HG02623 (cell line): Measurements from ENCODE around the gene TFAP2C.
"Not testable (repeated sequence)": the region's sequence is repeated elsewhere in the genome, so short reads cannot be mapped to it uniquely, and the experiment has no call there.

ENCODE experiments used
- ATAC-seq: cut with Tn5 transposase; IDR thresholded peaks from one replicate; pipeline ENCODE4 v1.9.1; 2021; ENCODE audit warnings: moderate library complexity; ENCODE audit not compliant: unreplicated experiment

TFAP2C gene

DNA sequence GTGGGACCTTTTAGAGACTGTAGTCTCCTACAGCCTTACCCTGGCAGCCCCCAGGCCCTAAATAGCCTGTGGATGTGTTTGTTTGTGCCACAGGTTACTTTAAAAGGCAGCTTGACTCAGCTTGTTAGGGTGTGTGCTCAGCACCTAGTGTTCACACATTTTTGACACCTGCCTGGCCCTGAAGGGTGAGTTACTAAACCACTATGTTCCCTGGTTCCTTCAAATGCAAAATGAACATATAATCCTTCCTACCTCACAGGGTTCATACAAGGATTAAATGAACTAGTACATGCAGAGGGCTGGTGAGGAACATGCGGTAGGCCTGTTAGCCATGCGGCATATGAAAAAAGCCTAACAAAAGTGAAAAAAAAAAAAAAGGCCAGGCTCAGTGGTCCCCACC, 14.9 kb upstream of the TFAP2C start:
- ATAC-seq = no peak

DNA sequence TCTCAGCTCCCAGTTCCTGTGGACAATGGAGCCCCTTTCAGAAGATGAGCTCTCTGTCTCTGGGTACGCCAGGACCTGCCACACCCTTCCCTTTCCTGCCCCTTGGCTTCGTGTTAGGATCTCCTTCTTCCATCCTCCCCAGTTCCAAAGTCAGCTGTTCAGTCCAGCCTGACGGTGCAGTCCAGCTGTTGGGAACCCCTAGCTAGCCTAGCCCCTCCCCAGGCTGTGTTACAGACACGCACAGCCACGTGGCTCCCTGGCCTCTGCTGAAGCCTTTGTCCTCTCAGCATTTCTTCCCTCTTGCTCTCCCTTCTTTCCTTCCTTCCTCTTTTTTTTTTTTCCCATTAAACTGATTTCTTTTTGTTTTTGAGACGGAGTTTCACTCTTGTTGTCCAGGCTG, 12.4 kb upstream of the TFAP2C start:
- no peak for ATAC-seq

DNA sequence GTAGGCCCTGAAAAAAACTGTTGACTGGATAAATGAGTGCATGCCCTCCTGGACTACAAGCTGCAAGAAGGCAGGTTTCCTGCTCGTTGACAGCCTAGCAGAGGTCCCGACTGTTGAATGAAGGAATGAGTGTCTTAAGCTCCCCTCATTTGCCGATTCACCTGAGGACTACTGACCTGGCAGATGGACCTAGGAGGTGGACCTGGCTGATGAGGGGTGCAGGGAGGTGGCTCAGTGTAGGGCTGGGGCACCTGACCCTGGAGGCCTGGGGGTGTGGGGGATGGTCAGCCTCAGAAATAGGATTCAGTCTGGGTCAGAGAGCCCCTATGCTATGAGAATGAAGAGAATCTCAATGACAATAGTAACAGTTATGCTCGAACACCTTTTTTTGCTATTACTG, 11.6 kb upstream of the TFAP2C start:
- no peak for ATAC-seq

DNA sequence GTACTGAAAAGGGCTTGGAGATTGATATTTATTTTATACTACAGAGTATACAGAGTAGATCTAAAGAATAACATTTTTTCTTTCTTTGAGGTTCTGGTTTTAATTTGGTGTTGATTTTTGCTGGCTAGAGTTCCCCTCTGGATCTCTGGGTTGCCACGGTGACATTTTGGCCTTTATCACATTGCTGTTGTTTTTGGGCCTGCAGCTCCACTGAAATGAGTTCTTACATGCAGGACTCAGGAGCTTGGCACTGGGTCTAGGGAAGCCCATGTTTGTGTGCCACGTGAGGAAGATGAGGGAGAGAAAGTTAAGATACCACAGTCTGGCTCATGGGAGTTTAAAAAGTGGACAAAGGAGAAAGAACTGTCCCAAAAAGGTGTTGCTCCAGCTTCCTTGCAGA, 7.4 kb upstream of the TFAP2C start:
- no peak for ATAC-seq

DNA sequence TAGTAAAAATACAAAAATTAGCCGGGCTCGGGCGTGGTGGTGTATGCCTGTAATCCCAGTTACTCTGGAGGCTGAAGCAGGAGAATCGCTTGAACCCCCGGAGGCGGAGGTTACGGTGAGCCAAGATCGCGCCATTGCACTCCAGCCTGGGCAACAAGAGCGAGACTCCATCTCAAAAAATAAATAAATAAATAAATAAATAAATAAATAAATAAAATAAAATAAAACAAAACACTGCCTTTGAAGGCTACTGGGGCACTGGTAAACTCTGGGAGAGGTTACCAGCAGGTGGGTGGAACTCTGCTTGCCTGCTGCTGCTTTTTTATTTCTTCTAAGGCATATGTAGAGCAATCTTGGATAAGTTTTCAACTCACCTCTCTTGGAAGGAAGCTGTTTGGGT, 5.2 kb upstream of the TFAP2C start:
- ATAC-seq = not testable (repeated sequence)

DNA sequence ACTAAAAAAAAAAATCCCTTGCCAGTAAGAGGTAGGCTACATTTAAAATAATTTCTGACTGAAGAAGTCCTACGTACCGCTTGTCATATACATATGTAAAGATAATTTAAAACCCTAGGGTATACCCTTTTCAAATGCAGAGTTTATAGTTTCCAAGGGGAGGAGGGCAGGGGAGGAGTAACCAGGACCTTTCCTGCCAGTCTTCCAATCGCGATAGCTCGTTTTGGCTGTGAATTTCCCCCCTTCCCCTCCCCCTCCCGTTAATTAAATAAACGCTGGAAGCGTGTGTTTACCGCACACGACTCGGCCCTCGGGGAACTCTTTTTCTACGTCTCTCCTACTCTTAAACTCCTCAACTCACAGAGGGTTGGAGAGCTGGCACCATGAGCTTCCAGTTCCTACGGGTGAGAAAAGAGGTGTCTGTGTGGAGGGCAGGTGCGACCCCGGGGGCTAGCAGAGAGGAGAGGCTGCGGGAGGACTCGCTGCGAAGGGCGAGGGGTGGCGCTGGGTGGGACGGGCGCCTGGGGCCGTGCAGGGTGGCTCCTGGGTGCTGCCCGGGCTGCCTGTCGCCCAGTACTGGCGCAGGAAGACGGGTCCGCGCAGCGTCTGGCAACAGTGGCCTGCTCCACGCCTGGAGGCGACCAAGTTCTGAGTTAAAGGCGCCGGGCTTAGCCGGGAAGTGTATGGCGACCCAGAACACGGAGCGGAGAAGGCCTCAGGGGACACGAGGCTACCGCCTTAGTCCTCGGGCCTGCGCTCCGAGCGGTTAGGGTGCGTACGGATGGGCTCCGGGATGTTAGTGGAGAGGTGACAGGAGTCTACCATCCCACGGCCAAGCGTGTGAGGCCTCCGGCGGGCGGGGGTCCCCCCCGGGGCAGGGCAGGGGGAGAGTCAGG, 4.1 kb upstream of the TFAP2C start:
- ATAC-seq = no peak

DNA sequence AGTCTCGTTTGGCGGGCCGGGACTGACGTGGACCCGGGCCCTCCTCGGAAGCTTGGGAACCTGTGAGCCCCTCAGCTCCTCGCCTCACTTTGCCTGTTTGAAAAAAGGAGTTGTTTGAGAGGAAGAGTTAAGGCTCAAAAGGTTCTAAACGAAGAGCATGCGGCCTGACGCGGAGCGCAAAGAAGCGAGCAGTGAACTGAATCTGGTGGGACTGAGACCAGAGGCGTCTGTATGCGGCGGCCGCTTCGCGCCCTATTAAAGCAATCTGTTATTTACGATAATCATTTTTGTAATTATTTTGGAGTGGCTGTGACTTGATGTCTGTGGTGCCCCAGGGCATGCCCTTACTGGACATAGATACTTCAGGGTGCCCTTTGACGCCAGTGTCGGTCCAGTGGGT, 3.3 kb upstream of the TFAP2C start:
- no peak for ATAC-seq

DNA sequence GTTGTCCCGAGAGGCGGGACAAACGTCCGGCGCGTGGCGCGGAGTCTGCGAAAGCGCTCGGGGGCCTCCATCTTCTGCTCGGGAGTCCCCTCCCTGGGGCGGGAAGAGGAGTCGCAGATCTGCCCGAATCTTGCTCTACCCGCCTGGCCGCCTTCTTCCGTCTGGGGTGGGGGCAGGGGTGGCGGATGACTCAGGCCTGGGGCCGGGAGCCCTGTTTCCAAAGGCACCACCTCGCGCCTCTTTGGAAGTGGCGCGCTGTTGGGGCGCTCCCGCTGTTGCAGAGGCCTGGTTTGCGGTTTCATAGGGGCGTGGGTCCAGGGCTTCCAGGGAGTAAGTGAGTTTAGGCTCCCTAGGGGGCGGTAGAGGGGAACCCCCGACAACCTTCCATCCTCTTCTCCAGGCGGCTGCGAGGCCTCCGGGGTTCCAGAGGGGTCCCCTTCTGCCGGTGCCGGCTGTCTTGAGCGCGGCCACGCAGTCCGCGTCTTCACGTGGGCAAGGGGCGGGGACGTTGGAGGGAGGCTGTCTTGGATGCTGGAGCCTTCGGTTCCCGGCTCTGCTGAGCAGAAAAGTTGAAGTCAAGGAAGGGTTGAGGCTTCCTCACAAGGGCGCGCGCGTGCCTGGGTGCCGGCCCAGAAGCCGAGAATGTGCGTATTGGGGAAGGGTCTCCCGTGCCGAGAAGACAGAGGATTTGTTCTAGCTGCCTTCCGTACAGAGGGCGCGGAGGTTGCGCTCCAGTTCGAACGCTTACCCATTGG, 2.6 kb upstream of the TFAP2C start:
- ATAC-seq = no peak

DNA sequence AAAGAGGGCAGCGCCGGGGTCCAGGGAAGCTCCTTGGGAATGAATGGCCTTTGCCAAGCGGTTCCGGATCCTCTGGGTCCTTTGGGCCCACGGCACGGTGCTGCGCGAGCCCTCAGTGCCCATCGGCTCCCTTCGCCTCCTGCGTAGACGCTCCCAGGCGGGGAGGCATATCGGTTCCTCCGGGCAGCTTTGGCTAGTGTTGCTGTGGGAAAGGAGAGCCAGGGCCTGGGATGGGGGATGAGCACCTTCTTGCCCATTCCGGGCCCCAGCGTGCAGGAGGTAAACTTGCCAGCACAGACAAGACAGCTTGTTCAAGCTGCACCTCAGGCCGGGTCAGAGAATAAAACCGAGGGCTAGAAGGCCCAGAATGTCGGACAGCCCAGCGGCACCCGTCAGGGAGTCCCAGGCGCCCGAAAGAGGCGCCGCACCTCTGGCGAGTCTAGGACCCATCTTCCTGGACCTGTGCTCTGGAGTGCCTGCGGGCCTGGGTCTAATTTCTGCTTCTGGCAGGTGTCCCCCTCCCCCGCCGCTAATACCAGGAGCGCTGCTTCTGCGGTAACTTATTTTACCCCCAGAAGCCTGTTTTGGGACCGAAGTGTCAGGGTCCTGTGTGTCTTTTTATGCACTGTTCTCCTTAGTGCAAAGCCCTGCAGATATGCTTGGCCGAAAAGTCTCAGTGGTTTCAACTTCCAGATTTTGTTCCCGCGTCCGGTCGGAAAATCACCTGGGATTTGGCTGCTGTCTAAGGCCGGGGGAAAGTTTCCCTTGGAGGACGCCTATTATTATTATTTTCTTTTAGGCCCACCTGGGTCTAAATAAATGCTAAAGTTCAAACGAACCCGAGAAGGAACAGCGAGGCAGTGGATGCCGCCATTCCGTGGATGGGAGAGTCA, 1.7 kb upstream of the TFAP2C start:
- ATAC-seq = no peak

DNA sequence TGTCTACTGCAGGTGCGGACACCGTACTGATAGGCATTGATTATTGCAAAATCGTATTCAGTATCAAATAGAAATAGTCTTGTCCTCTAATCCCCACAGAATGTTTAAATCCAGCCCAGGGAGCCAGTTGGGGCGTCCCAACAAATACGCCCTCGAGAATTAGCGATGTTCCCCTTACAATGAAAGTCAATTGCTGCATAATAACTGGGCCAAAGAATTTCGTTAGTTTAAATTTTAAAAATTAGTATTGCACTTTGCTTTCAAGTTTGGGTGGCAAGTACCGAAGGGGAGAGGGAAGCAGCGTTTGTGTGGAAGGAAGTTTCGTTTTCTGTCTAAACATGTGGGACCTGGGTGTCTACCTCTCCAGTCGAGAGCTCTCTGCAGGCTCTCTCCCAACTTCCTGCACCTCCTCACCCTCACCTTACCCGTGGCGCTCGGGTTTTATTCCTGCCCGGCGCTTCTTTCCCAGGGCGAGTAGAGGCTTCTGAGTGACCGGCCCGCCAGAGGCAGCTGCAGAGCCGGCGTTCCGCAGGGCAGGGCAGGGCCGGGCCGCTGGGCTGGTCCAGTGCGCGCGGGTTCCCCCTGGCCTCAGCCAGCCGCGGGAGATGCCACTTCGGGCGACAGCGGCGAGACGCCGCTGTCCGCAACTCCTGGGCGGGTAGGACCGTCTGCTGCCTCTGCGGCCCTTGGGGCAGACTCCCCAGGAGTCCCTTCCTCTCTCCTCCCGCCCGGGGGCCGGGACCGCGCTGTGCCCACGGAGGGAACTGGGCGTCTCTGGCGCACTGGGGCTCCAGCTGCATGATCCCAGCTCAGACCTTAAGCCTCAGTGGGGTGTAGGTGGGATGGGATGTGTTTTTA, 862 bp upstream of the TFAP2C start:
- no peak for ATAC-seq

DNA sequence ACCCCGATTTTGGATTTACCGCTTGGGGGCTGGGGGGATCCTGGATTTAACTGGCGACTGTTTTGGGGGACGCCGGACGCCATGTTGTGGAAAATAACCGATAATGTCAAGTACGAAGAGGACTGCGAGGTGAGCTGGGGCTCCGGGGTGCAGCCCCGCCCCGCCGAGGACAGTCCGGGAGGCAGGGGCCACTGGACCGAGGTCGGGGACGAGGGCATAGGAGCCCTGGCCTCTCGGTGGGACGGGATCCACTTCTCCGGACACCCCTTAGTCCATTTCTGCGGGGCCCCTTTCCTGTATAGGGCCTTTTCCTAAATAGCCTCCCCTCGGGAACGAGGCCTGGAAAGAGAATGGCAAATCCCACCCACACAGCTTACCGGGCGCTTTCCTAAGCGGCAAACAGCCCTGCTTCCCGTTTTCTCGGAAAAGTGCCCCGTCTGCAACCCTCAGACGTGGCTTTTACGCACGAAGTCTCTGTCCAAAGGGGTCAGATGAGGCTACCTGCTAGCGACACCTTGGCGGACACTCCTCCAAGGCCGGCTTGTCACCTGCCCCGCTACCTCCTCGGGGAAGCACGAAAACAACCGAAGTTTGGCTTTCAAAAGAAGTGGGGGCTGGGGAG, 469 bp downstream of the TFAP2C start:
- no peak for ATAC-seq

DNA sequence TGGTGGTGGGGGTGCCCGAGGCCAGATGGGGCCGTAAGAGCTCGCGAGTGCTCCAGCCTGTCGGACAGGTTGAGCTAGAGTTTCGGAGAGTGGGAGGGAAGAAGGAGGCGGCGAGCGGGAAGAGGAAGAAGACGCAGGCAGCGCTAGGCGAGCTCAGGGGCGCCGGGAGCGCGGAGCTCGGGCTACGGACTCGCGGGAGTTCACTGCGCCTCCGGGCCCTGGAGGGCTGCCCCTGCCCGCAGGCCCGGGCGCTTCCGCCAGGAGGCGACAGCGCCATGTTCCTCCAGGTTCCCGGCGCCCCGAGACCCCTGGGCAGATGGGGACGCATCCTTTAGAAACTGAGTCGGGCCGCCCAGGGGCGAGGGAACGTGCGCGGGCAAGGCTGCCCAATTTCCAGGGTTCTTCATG, 984 bp downstream of the TFAP2C start:
- ATAC-seq = no peak

DNA sequence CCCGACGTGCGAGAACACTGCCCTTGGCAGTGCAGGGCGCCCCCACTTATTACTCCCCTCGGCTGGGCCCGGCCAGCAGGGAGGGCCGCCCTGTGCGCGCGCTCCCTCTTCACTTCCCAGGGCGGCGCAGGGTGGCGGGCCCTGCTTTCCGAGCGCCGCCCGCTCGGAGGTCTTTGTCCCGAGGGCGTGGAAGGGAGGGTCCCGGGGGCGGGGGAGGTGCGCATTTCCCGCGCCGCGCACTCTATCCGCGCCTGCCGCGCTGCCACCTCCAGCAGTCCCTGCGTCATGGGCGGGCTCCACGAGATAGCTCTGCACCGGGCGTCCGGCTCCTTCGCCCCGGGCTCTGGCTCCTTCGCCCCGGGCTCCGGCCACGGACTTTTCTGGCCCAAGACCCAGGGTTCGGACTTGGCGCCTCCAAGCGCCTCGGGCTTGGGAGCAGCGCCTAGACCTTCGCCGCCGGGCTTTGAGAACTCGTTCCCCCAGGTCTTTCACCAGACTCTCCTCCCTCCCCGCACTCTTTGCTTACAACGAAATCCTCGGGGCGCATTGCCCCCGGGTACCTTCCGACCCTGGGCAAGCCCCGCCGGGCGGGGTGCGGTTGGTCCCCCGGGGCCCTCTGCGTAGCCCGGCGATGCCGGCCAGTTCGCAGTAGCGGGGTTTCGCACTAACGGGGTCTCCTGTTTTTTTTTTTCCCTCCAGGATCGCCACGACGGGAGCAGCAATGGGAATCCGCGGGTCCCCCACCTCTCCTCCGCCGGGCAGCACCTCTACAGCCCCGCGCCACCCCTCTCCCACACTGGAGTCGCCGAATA, 1.6 kb downstream of the TFAP2C start:
- ATAC-seq = no peak

DNA sequence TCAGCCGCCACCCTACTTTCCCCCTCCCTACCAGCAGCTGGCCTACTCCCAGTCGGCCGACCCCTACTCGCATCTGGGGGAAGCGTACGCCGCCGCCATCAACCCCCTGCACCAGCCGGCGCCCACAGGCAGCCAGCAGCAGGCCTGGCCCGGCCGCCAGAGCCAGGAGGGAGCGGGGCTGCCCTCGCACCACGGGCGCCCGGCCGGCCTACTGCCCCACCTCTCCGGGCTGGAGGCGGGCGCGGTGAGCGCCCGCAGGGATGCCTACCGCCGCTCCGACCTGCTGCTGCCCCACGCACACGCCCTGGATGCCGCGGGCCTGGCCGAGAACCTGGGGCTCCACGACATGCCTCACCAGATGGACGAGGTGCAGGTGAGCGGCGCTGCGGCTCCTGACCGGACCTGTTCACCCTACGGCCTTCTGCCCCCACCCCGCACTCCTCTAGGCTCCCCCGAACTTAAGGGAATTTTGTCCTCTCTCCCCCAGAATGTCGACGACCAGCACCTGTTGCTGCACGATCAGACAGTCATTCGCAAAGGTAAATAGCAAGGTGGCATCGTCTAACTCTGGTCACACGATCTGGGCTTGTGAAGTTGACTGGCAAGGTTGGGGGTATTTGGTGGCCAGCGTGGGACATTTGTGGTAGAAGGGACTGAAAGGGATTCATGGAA, 2.3 kb downstream of the TFAP2C start:
- ATAC-seq = no peak

DNA sequence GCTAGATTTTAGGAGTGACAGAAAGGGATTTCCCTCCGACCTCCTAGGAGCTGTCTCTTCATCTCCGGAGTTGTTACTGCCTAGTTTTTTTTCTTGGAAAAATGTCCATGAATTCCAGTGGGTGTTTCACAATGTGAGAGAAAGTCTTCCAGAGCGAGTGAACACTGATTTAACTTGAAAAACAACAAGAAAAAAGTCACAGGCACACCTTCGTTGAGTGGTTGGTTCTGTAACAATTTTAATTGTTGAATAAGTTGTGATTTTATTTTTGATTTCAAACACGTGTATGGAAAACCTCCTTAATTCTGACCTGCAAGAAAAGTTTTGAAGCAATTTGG, 2.9 kb downstream of the TFAP2C start:
- ATAC-seq = no peak

DNA sequence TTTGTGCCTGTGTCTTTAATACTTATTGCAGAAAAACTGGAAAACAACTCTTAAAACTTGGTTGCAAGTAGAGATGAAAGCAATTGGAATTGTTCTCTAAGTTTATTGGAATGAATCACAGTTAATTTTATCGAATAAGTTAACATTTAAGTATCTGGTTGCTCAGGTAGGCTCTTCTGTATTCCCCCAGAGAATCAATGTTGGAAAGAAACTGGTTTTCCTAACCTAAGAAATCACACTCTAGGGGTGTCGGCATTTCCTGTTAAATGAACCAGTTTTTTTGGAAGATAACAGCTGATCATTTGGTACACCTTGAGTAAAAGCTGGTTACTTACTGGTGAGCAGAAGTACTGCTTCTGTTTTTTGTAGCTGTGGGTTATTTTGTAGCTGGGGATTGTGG, 5.2 kb downstream of the TFAP2C start:
- ATAC-seq = no peak

DNA sequence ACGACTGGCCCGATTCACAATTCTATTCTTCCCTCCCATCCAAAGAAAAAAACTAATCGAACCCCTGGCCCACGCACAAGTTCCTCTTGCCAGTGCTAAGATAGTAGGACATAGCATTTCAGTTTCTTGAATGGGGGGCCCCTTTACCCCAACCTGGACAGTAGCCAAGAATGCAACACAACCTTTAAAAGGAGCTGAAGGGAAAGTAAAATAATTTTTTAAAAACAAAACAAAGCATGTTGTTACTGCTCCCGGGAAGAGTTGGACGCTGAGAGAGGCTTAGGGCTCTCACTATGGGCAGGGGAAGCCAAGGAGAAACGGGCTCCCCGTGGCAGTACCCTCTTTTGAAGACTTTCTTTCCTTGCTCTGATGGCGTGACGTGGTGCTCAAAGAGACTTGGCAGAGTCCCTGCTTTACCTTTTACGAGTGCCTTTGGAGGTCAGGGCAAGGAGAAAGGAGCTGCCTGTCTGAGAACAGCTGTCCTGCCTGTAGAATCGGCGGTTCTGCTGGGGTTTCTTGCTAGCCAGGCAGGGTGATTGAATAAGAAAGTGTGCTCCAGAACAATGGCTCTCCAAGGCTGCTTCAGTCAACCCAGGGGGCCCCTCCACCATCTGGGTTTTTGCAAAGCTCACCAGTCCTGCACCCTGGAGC, 5.8 kb downstream of the TFAP2C start:
- no peak for ATAC-seq

DNA sequence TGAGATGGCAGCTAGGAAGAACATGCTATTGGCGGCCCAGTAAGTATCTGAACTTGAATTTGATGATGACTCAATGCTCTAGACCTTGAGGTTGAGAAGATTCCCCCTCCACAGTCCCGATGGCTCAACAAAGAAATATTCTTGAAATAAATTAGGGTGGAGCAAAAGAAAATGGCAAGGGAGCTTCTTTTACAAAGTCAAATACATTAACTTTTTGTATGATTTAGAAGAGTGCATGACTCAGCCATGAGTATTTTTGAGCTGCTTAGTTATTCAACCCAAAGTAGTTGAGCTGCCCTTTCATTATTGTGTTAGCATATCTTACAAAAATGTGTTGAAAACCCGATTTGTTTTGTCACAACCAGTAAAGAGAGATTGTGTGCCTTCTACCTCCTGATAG, 7.6 kb downstream of the TFAP2C start:
- ATAC-seq = no peak
